GM21447 (cell line): ENCODE results near the gene ZNF319.
"Not testable (repeated sequence)": the region's sequence is repeated elsewhere in the genome, so short reads cannot be mapped to it uniquely, and the experiment has no call there.

Experiments
- ATAC-seq: cut with Tn5 transposase; IDR thresholded peaks from one replicate; pipeline ENCODE4 v1.9.1; 2021; ENCODE audit not compliant: unreplicated experiment

Gene ZNF319

GRCh38 chr16:57979006-57979585 lies 21.4 kb downstream of the ZNF319 start:
- ATAC-seq: no peak

GRCh38 chr16:57978070-57978465 lies 22.4 kb downstream of the ZNF319 start:
- ATAC-seq: not testable (repeated sequence)

- ATAC-seq: no peak
Measured at GRCh38 chr16:57977418-57978069, 22.9 kb downstream of the ZNF319 start.

- ATAC-seq: no peak
Measured at GRCh38 chr16:57976331-57976796, 24.1 kb downstream of the ZNF319 start.

GRCh38 chr16:57972306-57972705 lies 28.2 kb downstream of the ZNF319 start:
- no peak for ATAC-seq

GRCh38 chr16:57971848-57972247 lies 28.6 kb downstream of the ZNF319 start:
- no peak for ATAC-seq

GRCh38 chr16:57970970-57971369 lies 29.5 kb downstream of the ZNF319 start, which contains the start of gene CNGB1:
TSS of gene CNGB1 (minus strand) at chr16:57971128. CDS start at chr16:57967286, 3,842 bp downstream.
- ATAC-seq: no peak

- ATAC-seq: no peak
Measured at GRCh38 chr16:57970319-57970718, 30.2 kb downstream of the ZNF319 start.

- no peak for ATAC-seq
Measured at GRCh38 chr16:57969451-57970123, 30.9 kb downstream of the ZNF319 start.

- ATAC-seq: no peak
Measured at GRCh38 chr16:57967916-57968315, 32.6 kb downstream of the ZNF319 start.

- ATAC-seq: no peak
Measured at GRCh38 chr16:57966986-57967385, 33.5 kb downstream of the ZNF319 start.

GRCh38 chr16:57966204-57966771 lies 34.2 kb downstream of the ZNF319 start:
- ATAC-seq: no peak

- no peak for ATAC-seq
Measured at GRCh38 chr16:57964157-57964700, 36.2 kb downstream of the ZNF319 start.

GRCh38 chr16:57962756-57963155 lies 37.7 kb downstream of the ZNF319 start:
- ATAC-seq: no peak

GRCh38 chr16:57962046-57962445 lies 38.4 kb downstream of the ZNF319 start:
- no peak for ATAC-seq

GRCh38 chr16:57961538-57961937 lies 38.9 kb downstream of the ZNF319 start:
- no peak for ATAC-seq

- no peak for ATAC-seq
Measured at GRCh38 chr16:57960826-57961472, 39.5 kb downstream of the ZNF319 start.

GRCh38 chr16:57960310-57960709 lies 40.2 kb downstream of the ZNF319 start:
- no peak for ATAC-seq

GRCh38 chr16:57959804-57960203 lies 40.7 kb downstream of the ZNF319 start:
- no peak for ATAC-seq

- ATAC-seq: no peak
Measured at GRCh38 chr16:57959121-57959520, 41.4 kb downstream of the ZNF319 start.

- no peak for ATAC-seq
Measured at GRCh38 chr16:57958544-57958943, 41.9 kb downstream of the ZNF319 start.
